AG10803 (cell line): Measurements from ENCODE around the gene TCFL5.
"Not testable (repeated sequence)": the region's sequence is repeated elsewhere in the genome, so short reads cannot be mapped to it uniquely, and the experiment has no call there.

Source experiments
- DNase-seq: peaks from one replicate; pipeline ENCODE4 v3.0.0; 2010; ENCODE audit warnings: low read depth
- H3K4me3 ChIP-seq: 2 replicates; pipeline ENCODE4 v1.5.1; 2011; ENCODE audit warnings: mild to moderate bottlenecking, low read length, control low read depth
- CTCF ChIP-seq: conservative IDR thresholded peaks from 2 replicates; pipeline ENCODE4 v1.5.1; 2011; ENCODE audit warnings: mild to moderate bottlenecking, low read length, control low read depth, inconsistent platforms

Gene TCFL5

GRCh38 chr20:62858058-62858830, 3.4 kb downstream of the TCFL5 start:
- no peak for TF ChIP-seq CTCF
- DNase-seq, result no peak
- no peak overlapping the region for H3K4me3 ChIP-seq

GRCh38 chr20:62856931-62857619, 4.5 kb downstream of the TCFL5 start:
- TF ChIP-seq CTCF, result no peak
- no peak overlapping the region for H3K4me3 ChIP-seq
- no peak for DNase-seq

- DNase-seq, result no peak
- TF ChIP-seq CTCF, result no peak
- no peak overlapping the region for H3K4me3 ChIP-seq
These were observed 6.5 kb downstream of the TCFL5 start for GRCh38 chr20:62855120-62855519.

GRCh38 chr20:62854121-62854520, 7.5 kb downstream of the TCFL5 start:
- TF ChIP-seq CTCF, result no peak
- H3K4me3 ChIP-seq, result no peak overlapping the region
- no peak for DNase-seq

- H3K4me3 ChIP-seq, DNase-seq: not testable (repeated sequence)
These were observed 8.3 kb downstream of the TCFL5 start for GRCh38 chr20:62853304-62853703.

- no peak for TF ChIP-seq CTCF
- no peak overlapping the region for H3K4me3 ChIP-seq
- no peak for DNase-seq
These were observed 8.8 kb downstream of the TCFL5 start for GRCh38 chr20:62852841-62853240.

- no peak for DNase-seq
- TF ChIP-seq CTCF, result no peak
- no peak overlapping the region for H3K4me3 ChIP-seq
These were observed 9.4 kb downstream of the TCFL5 start for GRCh38 chr20:62852196-62852595.
